Activated CD8-positive, alpha-beta memory T cell treated with anti-CD3 and anti-CD28 coated beads, Interleukin-2, amount 50 U/mL, for 1 hour (primary cell): ENCODE measurements around the gene CSF1R.

Experiments
- DNase-seq: peaks from one replicate; pipeline ENCODE4 v3.0.0-alpha.2; 2020; ENCODE audit errors: extremely low read depth

The CSF1R gene

GRCh38 chr5:150120617-150121447, 34.5 kb upstream of the CSF1R start:
- DNase-seq = no peak

- DNase-seq = no peak
These were observed 33.7 kb upstream of the CSF1R start for GRCh38 chr5:150120062-150120441.

- no peak for DNase-seq
These were observed 33.2 kb upstream of the CSF1R start for GRCh38 chr5:150119421-150120061.

- no peak for DNase-seq
These were observed 32.3 kb upstream of the CSF1R start for GRCh38 chr5:150118561-150119229.

GRCh38 chr5:150117945-150118560, 31.7 kb upstream of the CSF1R start:
- DNase-seq = no peak

- DNase-seq = no peak
These were observed 30.5 kb upstream of the CSF1R start for GRCh38 chr5:150116667-150117400.

- DNase-seq = no peak
These were observed 28.5 kb upstream of the CSF1R start for GRCh38 chr5:150114773-150115408.

GRCh38 chr5:150114102-150114641, 27.8 kb upstream of the CSF1R start:
- no peak for DNase-seq

GRCh38 chr5:150113047-150113744, 26.8 kb upstream of the CSF1R start:
- no peak for DNase-seq

- no peak for DNase-seq
These were observed 26.1 kb upstream of the CSF1R start for GRCh38 chr5:150112201-150113046.

- no peak for DNase-seq
These were observed 24.8 kb upstream of the CSF1R start for GRCh38 chr5:150111122-150111521.

- DNase-seq = no peak
These were observed 23.6 kb upstream of the CSF1R start for GRCh38 chr5:150109921-150110320.

- no peak for DNase-seq
These were observed 22.6 kb upstream of the CSF1R start for GRCh38 chr5:150108711-150109514.

- DNase-seq = no peak
These were observed 21.6 kb upstream of the CSF1R start for GRCh38 chr5:150107909-150108447.

GRCh38 chr5:150106674-150107426, 20.5 kb upstream of the CSF1R start:
- DNase-seq = no peak

GRCh38 chr5:150105928-150106615, 19.7 kb upstream of the CSF1R start:
- DNase-seq = no peak

- no peak for DNase-seq
These were observed 18.2 kb upstream of the CSF1R start for GRCh38 chr5:150104550-150104870.
